Activated naive CD8-positive, alpha-beta T cell treated with anti-CD3 and anti-CD28 coated beads for 36 hours (primary cell): Measurements from ENCODE around the gene CCR4. TPM values are rescaled to one million over a fixed set of nuclear protein-coding genes. Genes with fewer than 3 reads are reported as not detected.
"Not testable (repeated sequence)": the region's sequence is repeated elsewhere in the genome, so short reads cannot be mapped to it uniquely, and the experiment has no call there.

Experiments
- DNase-seq: peaks from one replicate; pipeline ENCODE4 v3.0.0; 2021
- H3K27ac Mint-ChIP-seq: one replicate; pipeline ENCODE4 v1.8.0; 2022; ENCODE audit warnings: mild to moderate bottlenecking, moderate library complexity, mixed read lengths
- H3K27me3 Mint-ChIP-seq: one replicate; pipeline ENCODE4 v1.8.0; 2022; ENCODE audit warnings: mild to moderate bottlenecking, mixed read lengths
- H3K36me3 Mint-ChIP-seq: one replicate; pipeline ENCODE4 v1.8.0; 2021; ENCODE audit warnings: mild to moderate bottlenecking, mixed read lengths
- H3K4me1 Mint-ChIP-seq: one replicate; pipeline ENCODE4 v1.8.0; 2021; ENCODE audit warnings: mixed read lengths
- H3K4me3 Mint-ChIP-seq: one replicate; pipeline ENCODE4 v1.8.0; 2022; ENCODE audit warnings: mild to moderate bottlenecking, moderate library complexity, mixed read lengths
- H3K9me3 Mint-ChIP-seq: one replicate; pipeline ENCODE4 v1.8.0; 2022; ENCODE audit warnings: mixed read lengths
- total RNA-seq, 2 experiments: library from RNA; stranded (reverse); gene quantifications; one replicate each; pipeline ENCODE4 v1.2.3, GENCODE V29; 2021

CCR4 gene
- total RNA-seq, 2 experiments from 2014 or later: 8.1 to 8.8 TPM

DNA sequence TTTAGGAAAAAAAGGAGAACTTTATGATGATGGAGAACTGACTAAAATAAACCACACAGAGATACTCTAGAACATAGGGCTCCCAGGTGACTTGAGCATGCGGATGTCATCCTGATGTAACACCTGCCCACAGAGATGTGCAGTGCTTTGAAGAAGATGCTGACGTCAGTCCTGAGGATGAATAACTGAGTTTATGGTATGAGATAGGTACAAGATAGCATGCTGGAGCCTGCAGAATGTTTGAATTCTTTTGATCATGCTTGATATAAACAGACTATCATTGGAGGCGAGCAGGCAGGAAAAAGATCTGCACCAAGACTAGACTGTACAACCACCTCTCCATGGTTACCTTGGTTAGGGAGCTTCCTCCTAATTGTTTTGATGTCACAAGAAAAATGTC is 12.4 kb downstream of the CCR4 start:
- H3K27ac Mint-ChIP-seq: no peak overlapping the region
- peaks cover 29% of the 10 kb centered on the region for H3K36me3 Mint-ChIP-seq
- no peaks in the 10 kb centered on the region for H3K27me3 Mint-ChIP-seq
- no peak for DNase-seq
- H3K4me1 Mint-ChIP-seq: peaks cover 24% of the 10 kb centered on the region
- H3K4me3 Mint-ChIP-seq: no peak overlapping the region
- peaks cover 16% of the 10 kb centered on the region for H3K9me3 Mint-ChIP-seq

DNA sequence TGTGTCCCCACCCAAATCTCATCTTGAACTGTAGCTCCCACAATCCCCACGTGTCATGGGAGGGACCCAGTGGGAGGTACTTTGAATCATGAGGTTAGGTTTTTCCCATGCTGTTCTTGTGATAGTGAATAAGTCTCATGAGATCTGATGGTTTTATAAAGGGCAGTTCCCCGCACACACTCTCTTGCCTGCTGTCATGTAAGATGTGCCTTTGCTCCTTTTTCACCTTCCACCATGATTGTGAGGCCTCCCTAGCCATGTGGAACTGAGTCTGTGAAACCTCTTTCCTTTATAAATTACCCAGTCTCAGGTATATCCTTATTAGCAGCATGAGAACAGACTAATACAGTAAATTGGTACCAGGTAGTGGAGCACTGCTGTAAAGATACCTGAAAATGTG is 13.3 kb downstream of the CCR4 start:
- Mint-ChIP-seq H3K9me3 (peaks cover 16% of the 10 kb centered on the region), H3K4me1 (peaks cover 24% of the 10 kb centered on the region), H3K36me3 (peaks cover 29% of the 10 kb centered on the region)
- not testable (repeated sequence) for H3K4me3 Mint-ChIP-seq, H3K27ac Mint-ChIP-seq, H3K27me3 Mint-ChIP-seq, DNase-seq

DNA sequence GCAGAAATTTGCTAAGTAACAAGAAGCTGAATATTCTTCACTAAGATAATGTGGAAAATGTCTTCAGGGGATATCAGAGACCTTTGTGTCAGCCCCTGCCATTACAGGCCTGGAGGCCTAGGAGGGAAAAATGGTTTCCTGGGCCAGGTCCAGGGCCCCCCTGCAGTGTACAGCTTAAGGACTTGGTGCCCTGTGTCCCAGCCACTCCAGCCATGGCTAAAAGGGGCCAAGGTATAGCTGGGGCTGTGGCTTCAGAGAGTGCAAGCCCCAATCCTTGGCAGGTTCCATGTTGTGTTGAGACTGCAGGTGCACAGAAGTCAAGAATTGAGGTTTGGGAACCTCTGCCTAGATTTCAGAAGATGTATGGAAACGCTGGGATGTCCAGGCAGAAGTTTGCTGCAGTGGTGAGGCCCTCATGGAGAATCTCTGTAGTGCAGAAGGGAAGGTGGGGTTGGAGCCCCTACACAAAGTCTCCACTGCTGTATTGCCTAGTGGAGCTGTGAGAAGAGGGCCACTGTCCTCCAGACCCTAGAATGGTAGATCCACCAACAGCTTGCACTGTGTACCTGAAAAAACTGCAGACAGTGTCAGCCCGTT is 14.3 kb downstream of the CCR4 start:
- H3K27me3 Mint-ChIP-seq, H3K4me3 Mint-ChIP-seq, DNase-seq, H3K27ac Mint-ChIP-seq: not testable (repeated sequence)
- peaks cover 16% of the 10 kb centered on the region for H3K9me3 Mint-ChIP-seq
- H3K4me1 Mint-ChIP-seq: peaks cover 17% of the 10 kb centered on the region
- peaks cover 27% of the 10 kb centered on the region for H3K36me3 Mint-ChIP-seq

DNA sequence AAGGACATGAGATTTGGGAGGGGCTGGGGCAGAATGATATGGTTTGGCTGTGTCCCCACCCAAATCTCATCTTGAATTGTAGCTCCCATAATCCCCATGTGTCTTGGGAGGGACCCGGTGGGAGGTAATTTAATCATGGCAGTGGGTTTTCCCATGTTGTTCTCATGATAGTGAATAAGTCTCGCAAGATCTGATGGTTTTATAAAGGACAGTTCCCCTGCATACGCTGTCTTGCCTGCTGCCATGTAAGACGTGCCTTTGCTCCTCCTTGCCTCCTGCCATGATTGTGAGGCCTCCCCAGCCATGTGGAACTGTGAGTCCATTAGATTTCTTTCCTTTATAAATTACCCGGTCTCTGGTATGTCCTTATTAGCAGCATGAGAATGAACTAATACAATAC is 15.2 kb downstream of the CCR4 start:
- H3K9me3 Mint-ChIP-seq: peaks cover 16% of the 10 kb centered on the region
- peaks cover 27% of the 10 kb centered on the region for H3K36me3 Mint-ChIP-seq
- not testable (repeated sequence) for DNase-seq, H3K4me1 Mint-ChIP-seq, H3K27me3 Mint-ChIP-seq, H3K27ac Mint-ChIP-seq, H3K4me3 Mint-ChIP-seq

DNA sequence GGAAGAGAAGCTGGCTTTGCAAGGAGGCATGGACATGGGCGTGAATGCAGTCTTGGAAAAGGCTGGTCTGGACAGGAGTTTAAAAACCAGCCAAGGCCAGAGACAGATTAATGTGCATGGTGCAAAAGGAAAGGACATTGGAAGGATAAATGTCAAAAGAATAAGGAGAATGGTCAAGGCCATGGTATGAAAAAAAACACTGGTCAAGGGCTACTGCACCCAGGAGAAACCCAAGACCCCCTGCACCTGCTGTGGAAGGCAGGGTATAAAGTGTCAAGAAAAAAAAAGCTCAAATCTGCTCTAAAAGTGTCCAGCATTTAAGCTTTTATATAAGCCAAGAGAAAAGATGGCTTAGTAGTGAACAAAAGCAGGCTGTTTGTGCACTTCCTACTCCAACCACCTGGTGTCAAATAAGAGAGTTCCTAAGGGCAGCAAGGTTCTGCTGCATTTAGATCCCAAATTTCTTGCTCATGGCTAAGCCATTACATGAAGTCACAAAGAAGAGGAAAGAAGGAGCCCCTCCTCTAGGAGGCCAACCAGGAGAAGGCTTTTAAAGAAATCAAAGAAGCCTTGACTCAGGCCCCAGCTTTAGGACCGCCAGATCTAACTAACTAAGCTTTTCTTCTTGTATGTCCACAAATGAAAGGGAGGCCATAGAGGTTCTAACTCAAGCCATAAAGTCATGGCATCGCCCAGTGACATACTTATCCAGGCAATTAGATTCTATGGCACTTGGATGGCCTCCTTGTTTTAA is 16.9 kb downstream of the CCR4 start:
- no peak for DNase-seq
- peaks cover 4% of the 10 kb centered on the region for H3K27me3 Mint-ChIP-seq
- H3K9me3 Mint-ChIP-seq: peaks cover 16% of the 10 kb centered on the region
- H3K4me1 Mint-ChIP-seq: peaks cover 9% of the 10 kb centered on the region
- peaks cover 27% of the 10 kb centered on the region for H3K36me3 Mint-ChIP-seq
- H3K4me3 Mint-ChIP-seq: no peak overlapping the region
- no peak overlapping the region for H3K27ac Mint-ChIP-seq

DNA sequence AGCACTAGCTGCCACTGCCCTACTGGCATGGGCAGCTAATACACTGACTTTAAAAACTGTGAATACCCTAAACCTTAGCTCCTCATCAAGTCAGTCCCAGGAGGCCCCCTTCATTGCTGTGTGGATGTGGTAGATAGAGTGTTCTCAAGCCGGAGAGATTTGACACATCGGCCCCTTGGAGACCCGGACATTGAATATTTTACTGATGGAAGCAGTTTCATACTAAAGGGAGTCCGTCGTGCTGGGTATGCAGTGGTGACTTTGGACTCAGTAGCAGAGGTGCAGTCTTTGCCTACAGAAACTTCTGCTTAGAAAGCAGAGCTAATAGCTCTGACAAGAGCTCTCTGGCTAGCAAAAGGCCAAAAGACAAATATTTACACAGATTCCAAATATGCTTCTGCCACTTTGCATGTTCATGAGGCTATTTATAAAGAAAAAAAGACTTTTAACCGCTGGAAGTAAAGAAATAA is 17.5 kb downstream of the CCR4 start:
- Mint-ChIP-seq H3K27me3 (peaks cover 4% of the 10 kb centered on the region), H3K9me3 (peaks cover 16% of the 10 kb centered on the region), H3K4me1 (peaks cover 9% of the 10 kb centered on the region), H3K27ac (no peak overlapping the region), H3K36me3 (peaks cover 26% of the 10 kb centered on the region), H3K4me3 (no peak overlapping the region)
- no peak for DNase-seq

DNA sequence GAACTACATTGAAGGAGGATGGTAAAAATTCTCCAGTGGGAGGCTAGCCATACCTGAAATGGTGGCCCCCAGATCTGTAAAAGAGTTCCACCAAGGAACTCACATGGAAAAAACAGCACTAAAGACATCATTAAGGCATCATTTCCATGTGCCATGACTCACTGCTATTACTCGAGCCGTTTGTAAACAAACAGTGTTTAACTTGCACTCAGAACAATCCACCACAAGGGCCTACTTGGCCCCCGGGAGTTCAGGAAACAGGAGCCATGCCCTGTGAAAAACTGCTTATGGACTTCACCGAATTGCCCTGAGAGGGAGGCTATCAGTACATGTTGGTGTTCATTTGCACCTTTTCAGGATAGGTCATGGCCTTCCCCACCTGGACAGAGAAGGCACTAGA is 18.2 kb downstream of the CCR4 start:
- peaks cover 5% of the 10 kb centered on the region for H3K4me1 Mint-ChIP-seq
- DNase-seq: no peak
- H3K9me3 Mint-ChIP-seq: peaks cover 16% of the 10 kb centered on the region
- peaks cover 4% of the 10 kb centered on the region for H3K27me3 Mint-ChIP-seq
- peaks cover 21% of the 10 kb centered on the region for H3K36me3 Mint-ChIP-seq
- no peak overlapping the region for H3K27ac Mint-ChIP-seq
- H3K4me3 Mint-ChIP-seq: no peak overlapping the region

DNA sequence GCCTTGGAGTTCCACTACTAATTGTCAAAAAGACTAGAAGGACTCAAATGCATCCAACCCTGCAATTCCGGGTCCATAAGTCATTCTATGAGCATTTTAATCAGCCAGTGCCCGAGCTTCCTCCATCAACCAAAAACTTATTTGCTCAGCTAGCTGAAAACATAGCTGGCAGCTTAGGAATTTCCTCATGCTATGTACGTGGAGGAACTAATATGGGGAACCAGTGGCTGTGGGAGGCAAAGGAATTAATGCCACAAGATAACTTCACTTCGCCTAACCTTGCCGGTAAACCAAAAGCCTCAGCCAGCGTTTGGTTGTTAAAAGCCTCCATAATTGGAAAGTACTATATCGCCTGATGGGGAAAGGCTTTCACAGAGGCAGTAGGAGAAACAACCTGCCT is 19.8 kb downstream of the CCR4 start:
- H3K27me3 Mint-ChIP-seq, H3K36me3 Mint-ChIP-seq, H3K4me3 Mint-ChIP-seq, H3K27ac Mint-ChIP-seq, DNase-seq, H3K4me1 Mint-ChIP-seq, H3K9me3 Mint-ChIP-seq: not testable (repeated sequence)

DNA sequence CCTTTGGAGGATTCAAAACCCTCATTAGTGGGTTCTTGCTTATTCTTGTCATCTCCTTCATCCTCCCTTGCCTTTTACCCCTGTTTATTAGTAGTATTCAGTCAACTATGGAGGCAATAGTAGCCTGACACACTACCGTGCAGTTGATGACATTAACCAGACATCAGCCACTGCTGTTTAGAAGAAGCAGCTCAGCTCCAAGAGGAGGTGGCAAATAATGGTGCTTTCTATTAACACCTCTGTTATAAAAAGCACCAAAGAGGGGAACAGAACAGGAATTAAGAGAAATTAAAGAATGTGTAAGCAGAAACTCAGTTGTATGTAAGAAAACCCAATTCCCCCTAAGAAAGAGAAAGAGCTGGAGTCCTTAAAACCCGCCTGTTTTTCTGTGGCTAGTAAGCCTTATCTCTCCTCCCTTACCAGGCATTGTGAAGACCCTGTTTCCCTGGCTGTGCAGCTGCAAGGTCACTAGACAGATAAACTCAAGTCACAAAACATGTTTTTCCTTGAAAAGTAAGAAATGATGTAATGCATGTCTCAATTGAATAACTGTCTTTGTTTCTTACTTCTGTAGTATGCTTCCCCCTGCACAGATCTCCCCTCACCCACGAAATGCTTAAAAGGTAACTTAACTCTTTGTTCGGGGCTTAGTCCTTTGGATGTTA is 21.2 kb downstream of the CCR4 start:
- no peak for DNase-seq
- peaks cover 8% of the 10 kb centered on the region for H3K4me1 Mint-ChIP-seq
- no peaks in the 10 kb centered on the region for H3K36me3 Mint-ChIP-seq
- H3K27ac Mint-ChIP-seq: no peak overlapping the region
- peaks cover 4% of the 10 kb centered on the region for H3K27me3 Mint-ChIP-seq
- no peaks in the 10 kb centered on the region for H3K9me3 Mint-ChIP-seq
- H3K4me3 Mint-ChIP-seq: no peak overlapping the region

DNA sequence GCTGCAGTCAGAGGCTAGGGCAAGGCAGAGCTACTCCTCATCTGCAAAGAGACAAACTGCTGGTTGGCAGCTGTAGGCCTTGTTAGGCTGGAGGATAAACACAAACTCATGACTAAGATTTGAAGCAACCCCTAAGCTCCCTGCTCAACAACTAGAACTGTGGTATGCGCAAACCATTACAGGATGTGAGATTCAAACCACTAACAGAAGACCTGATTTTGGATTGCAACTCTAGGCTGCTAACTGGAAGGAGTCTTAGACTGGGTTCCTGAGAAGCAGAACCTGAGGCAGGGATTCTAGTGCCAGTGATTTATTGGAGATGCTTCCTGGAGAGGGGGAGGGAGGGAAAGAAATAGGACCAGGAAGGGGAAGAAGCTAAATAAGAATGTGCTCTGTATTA is 22.5 kb downstream of the CCR4 start:
- Mint-ChIP-seq H3K4me3 (no peak overlapping the region), H3K27ac (no peak overlapping the region), H3K36me3 (no peaks in the 10 kb centered on the region), H3K27me3 (peaks cover 8% of the 10 kb centered on the region), H3K4me1 (peaks cover 8% of the 10 kb centered on the region), H3K9me3 (peaks cover 1% of the 10 kb centered on the region)
- no peak for DNase-seq

DNA sequence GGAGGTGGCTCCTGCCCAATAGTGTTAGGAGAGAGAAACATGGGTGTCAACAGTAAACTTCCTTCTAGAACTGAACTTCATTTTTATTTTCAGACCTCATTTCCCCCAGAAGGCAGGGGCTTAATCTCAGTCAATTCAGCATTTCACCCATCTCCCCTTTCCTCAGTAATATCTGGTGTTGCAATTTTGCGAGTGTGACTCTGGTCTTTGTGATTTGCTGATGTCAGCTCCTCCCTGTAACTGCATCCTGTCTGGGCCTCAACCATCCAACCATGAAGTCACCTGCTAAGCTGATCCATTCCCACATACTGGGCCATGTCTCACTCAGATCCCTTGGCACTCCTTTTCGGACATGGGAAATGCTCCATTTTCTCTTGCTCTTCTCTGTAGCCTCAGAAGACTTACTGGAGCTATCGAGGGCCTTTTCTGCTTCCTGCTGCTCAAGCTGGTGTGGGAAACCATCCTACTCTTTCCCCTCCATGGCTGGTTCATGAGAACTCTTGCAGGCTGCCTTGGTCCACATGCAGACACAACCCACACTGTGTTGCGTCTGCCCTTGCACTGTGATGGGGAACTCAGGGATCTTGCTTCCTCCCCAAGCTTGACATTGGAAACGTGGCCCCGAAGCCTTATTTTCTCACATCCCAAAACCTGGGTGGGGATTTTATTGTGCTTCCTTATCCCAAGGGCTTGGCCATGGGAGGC is 24.6 kb downstream of the CCR4 start:
- H3K4me1 Mint-ChIP-seq: peaks cover 8% of the 10 kb centered on the region
- H3K4me3 Mint-ChIP-seq: no peak overlapping the region
- H3K36me3 Mint-ChIP-seq: no peaks in the 10 kb centered on the region
- H3K27ac Mint-ChIP-seq: no peak overlapping the region
- no peak for DNase-seq
- H3K27me3 Mint-ChIP-seq: peaks cover 4% of the 10 kb centered on the region
- H3K9me3 Mint-ChIP-seq: peaks cover 1% of the 10 kb centered on the region

DNA sequence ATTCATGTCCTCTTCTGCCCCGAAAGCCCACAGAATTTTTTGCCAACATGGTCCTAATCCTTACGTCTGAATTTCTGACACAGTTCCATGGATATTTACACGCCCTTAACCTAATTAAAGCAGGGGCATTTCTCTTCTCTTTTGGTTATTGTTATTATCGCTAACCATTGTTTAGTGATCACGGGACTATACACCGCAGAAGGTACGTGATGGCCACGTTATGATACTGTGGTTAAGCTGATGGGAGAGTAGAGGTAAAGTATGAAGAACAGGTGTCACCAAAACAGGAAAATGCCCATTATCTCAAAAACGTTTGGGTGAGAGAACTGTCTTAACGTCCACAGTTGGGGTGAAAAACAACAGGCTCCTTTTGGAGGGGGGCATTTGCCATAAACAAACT is 26.4 kb downstream of the CCR4 start:
- DNase-seq: no peak

DNA sequence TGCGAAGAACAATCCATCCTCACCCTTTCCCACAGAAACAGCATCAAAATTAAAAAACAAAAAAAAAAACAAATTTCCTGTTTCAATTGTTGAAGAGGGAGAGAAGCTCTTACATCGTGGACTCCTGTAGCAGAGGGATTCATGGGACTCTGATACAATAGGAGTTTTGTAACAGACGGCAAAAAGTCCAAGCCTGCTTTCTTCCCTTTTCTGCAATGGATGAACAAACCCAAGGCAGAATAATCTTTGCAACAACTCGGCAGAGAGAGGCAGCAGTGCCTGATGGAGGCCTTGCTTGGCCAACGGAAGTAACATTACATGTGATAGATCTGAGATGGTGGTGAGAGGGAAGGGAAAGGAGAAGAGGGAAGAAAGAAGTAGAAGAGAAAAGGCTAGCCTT is 26.9 kb downstream of the CCR4 start:
- Mint-ChIP-seq H3K4me3 (no peak overlapping the region), H3K27me3 (peaks cover 4% of the 10 kb centered on the region), H3K36me3 (no peaks in the 10 kb centered on the region), H3K4me1 (peaks cover 8% of the 10 kb centered on the region), H3K9me3 (peaks cover 3% of the 10 kb centered on the region), H3K27ac (no peak overlapping the region)
- DNase-seq: no peak

More for the DNA sequence above, 26.4 kb downstream of the CCR4 start:
- Mint-ChIP-seq H3K9me3 (peaks cover 1% of the 10 kb centered on the region), H3K27me3 (peaks cover 4% of the 10 kb centered on the region), H3K4me1 (peaks cover 8% of the 10 kb centered on the region), H3K27ac (no peak overlapping the region), H3K36me3 (no peaks in the 10 kb centered on the region), H3K4me3 (no peak overlapping the region)

DNA sequence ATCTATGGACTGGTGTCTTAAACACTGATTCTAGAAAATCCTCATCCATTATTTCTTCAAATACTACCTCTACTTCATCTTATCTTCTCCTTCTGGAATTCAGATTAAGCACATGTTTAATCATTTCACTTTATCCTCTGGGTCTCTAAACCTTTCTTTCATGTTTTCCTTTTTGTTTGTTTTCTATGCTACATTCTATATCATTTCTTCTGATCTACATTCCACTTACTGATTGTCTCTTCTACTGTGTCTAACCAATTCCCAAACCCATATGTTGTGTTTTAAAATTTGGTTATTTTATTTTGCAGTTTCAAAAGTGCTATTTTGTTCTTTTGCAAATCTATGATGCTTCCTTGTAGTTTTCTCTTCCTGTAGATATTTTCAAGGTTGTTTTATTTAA is 31.7 kb downstream of the CCR4 start:
- Mint-ChIP-seq H3K4me1 (peaks cover 2% of the 10 kb centered on the region), H3K9me3 (peaks cover 3% of the 10 kb centered on the region), H3K4me3 (no peak overlapping the region), H3K27ac (no peak overlapping the region), H3K27me3 (peaks cover 4% of the 10 kb centered on the region), H3K36me3 (no peaks in the 10 kb centered on the region)
- no peak for DNase-seq

DNA sequence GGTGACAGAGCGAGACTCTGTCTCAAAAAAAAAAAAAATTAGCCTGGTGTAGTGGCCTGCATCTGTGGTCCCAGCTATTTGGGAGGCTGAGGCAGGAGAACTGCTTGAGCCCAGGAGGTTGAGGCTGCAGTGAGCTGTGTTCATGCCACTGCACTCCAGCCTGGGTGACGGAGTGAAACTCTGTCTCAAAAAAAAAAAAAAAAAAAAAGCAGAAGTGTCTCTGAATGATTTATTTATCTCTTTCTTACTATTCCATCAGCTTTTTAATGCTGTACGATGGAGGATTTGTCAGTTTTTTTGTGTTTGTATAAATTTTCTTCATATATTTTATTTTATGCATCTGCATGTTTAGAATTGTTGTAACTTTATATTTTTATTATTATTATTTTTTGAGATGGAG is 33.5 kb downstream of the CCR4 start:
- not testable (repeated sequence) for H3K4me3 Mint-ChIP-seq, H3K9me3 Mint-ChIP-seq, H3K4me1 Mint-ChIP-seq, H3K27me3 Mint-ChIP-seq, H3K36me3 Mint-ChIP-seq, H3K27ac Mint-ChIP-seq, DNase-seq
